ENCODE data around the gene BIN2. TPM values are rescaled to one million over a fixed set of nuclear protein-coding genes. Genes with fewer than 3 reads are reported as not detected.

The BIN2 gene
- total and polyA plus RNA-seq, 2 experiments from 2014 or later = not detected

DNA sequence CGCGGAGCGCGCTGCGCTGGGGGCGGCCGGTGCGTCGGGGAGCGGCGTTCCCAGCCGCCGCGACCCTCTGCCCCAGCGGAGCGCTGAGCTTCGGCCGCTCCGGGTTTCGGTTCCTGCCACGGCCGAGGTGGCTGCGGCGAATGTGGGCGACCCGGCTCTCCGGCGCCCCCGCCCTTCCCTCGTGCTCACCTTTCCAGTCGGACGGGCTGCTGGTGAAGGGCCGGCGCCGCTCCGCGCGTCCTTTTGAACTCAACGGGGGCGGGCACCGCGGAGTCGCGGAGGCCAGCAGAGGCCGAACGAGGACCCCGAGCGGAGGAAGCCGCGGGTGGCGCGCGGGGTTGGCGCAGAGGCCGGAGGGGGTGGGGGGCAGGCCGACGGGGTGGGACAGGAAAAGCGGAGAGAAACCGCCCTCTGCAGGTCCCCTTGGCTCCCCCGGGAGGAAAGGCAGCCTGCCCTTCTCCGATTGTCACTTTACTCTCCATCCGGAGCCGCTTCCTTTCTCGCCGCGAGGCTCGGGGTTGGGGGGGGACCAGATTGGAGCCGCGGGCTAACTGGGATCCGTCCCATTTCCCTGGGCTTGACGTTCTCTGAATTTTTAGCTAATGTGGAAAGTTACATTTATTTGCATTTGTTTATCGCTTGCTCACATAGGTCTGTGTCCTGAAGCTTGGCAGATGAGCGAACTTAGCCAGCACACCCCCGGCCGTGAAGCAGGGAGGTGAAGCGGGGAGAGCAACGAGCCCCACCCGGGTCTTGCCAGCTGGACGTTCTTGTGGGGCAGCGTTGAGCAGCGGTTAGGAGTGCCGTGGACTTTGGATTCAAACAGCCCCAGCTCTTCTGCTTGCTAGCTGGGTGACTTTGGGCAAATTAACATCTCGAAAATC, 53.7 kb downstream of the BIN2 start, which contains the start of gene SMAGP:
Gene SMAGP, minus strand, starts transcription at position 349 of the 884 bp plus-strand sequence. CDS start 1,137 bp downstream, outside the sequence.
- H3K9me3 ChIP-seq (ENCODE audit: low read depth) = no peaks in the 10 kb centered on the region
- H3K4me3 ChIP-seq = peak within 1 kb of the TSS; percentile 66
- peak; percentile 47 to 80 for DNase-seq (ENCODE audit: low read depth in 1 of 2, low spot score in 1 of 2)
- TF ChIP-seq, protein P1, sequence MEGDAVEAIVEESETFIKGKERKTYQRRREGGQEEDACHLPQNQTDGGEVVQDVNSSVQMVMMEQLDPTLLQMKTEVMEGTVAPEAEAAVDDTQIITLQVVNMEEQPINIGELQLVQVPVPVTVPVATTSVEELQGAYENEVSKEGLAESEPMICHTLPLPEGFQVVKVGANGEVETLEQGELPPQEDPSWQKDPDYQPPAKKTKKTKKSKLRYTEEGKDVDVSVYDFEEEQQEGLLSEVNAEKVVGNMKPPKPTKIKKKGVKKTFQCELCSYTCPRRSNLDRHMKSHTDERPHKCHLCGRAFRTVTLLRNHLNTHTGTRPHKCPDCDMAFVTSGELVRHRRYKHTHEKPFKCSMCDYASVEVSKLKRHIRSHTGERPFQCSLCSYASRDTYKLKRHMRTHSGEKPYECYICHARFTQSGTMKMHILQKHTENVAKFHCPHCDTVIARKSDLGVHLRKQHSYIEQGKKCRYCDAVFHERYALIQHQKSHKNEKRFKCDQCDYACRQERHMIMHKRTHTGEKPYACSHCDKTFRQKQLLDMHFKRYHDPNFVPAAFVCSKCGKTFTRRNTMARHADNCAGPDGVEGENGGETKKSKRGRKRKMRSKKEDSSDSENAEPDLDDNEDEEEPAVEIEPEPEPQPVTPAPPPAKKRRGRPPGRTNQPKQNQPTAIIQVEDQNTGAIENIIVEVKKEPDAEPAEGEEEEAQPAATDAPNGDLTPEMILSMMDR (IDR thresholded peaks at IDR 0.05; ENCODE audit: low read depth, low read length) = no peak
- H3K27ac ChIP-seq = no peak within 1 kb of the TSS
- H3K27me3 ChIP-seq = peaks cover 17% of the 10 kb centered on the region
- H3K4me1 ChIP-seq (ENCODE audit: low read depth) = no peaks in the 10 kb centered on the region
- H3K36me3 ChIP-seq = no peaks in the 10 kb centered on the region

- Histone ChIP-seq H3K36me3 (no peaks in the 10 kb centered on the region), H3K27me3 (peaks cover 17% of the 10 kb centered on the region), H3K4me3 (peak overlapping the region; percentile 66), H3K4me1 (ENCODE audit: low read depth) (no peaks in the 10 kb centered on the region), H3K9me3 (ENCODE audit: low read depth) (no peaks in the 10 kb centered on the region), H3K27ac (no peak overlapping the region)
- DNase-seq (ENCODE audit: low read depth in 1 of 2, low spot score in 1 of 2) = peak; percentile 61 to 67
- TF ChIP-seq, protein P1 (IDR thresholded peaks at IDR 0.05; ENCODE audit: low read depth, low read length) = peak; percentile 38
Measured at GRCh38 chr12:51269174-51270066, 54.6 kb downstream of the BIN2 start.

- H3K36me3 ChIP-seq = no peaks in the 10 kb centered on the region
- H3K27ac ChIP-seq = no peak overlapping the region
- no peaks in the 10 kb centered on the region for H3K4me1 ChIP-seq (ENCODE audit: low read depth)
- no peak overlapping the region for H3K4me3 ChIP-seq
- no peak for DNase-seq (ENCODE audit: low read depth in 1 of 2, low spot score in 1 of 2)
- no peaks in the 10 kb centered on the region for H3K27me3 ChIP-seq
- TF ChIP-seq, protein P1 (IDR thresholded peaks at IDR 0.05; ENCODE audit: low read depth, low read length) = no peak
- no peaks in the 10 kb centered on the region for H3K9me3 ChIP-seq (ENCODE audit: low read depth)
Measured at GRCh38 chr12:51265024-51265423, 59.0 kb downstream of the BIN2 start.

GRCh38 chr12:51264297-51264696, 59.7 kb downstream of the BIN2 start:
- Histone ChIP-seq H3K27me3 (no peaks in the 10 kb centered on the region), H3K27ac (no peak overlapping the region), H3K9me3 (ENCODE audit: low read depth) (no peaks in the 10 kb centered on the region), H3K4me1 (ENCODE audit: low read depth) (no peaks in the 10 kb centered on the region), H3K36me3 (no peaks in the 10 kb centered on the region), H3K4me3 (no peak overlapping the region)
- no peak for DNase-seq (ENCODE audit: low read depth in 1 of 2, low spot score in 1 of 2)
- TF ChIP-seq, protein P1 (IDR thresholded peaks at IDR 0.05; ENCODE audit: low read depth, low read length) = no peak

DNA sequence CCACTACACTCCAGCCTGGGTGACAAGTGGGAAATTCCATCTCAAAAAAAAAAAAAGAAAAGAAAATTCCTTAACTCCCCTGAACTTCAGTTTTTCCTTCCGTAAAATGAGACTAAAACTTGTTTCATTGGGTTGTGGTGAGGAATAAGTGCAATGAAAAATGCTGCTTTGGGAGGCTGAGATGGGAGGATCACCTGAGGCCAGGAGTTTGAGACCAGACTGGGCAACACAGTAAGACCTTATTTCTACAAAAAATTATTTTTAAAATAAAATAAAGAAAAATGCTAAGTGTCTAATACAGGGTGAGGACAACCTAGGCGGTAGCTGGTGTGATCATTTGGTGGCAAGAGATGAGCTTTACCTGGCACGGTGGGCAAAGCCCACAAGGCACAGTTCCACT, 60.6 kb downstream of the BIN2 start:
- no peak for DNase-seq (ENCODE audit: low read depth in 1 of 2, low spot score in 1 of 2)
- TF ChIP-seq, protein P1 (IDR thresholded peaks at IDR 0.05; ENCODE audit: low read depth, low read length) = no peak
- no peaks in the 10 kb centered on the region for H3K27me3 ChIP-seq
- H3K9me3 ChIP-seq (ENCODE audit: low read depth) = no peaks in the 10 kb centered on the region
- H3K27ac ChIP-seq = no peak overlapping the region
- H3K36me3 ChIP-seq = no peaks in the 10 kb centered on the region
- no peak overlapping the region for H3K4me3 ChIP-seq
- H3K4me1 ChIP-seq (ENCODE audit: low read depth) = no peaks in the 10 kb centered on the region

Measured in cardiac muscle cell (in vitro differentiated cells and primary cell).